ENCODE results near the gene STRN3.
A peak's percentile ranks its signal among the peaks of the same experiment; 100 is the strongest.
"Not testable (repeated sequence)": the region's sequence is repeated elsewhere in the genome, so short reads cannot be mapped to it uniquely, and the experiment has no call there.

STRN3 gene

DNA sequence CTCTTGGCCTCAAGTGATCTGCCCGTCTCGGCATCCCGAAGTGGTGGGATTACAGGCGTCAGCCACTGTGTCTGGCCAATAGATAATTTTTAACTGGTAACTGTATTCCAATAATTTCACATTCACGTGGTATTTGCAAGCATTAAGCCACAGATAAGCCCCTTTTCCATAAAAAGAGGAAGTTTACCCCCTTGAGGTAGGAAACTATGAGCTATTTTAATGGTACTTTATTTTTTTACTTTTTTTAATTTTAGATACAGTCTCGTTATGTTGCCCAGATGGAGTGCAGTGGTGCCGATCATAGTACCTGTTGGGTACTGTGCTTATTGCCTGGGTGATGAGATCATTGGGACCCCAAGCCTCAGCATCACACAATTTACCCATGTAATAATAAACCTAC lies 43.6 kb downstream of the STRN3 start:
- H3K27me3 ChIP-seq, result no peaks in the 10 kb centered on the region
- no peaks in the 10 kb centered on the region for H3K4me1 ChIP-seq
- TF ChIP-seq, protein P1, sequence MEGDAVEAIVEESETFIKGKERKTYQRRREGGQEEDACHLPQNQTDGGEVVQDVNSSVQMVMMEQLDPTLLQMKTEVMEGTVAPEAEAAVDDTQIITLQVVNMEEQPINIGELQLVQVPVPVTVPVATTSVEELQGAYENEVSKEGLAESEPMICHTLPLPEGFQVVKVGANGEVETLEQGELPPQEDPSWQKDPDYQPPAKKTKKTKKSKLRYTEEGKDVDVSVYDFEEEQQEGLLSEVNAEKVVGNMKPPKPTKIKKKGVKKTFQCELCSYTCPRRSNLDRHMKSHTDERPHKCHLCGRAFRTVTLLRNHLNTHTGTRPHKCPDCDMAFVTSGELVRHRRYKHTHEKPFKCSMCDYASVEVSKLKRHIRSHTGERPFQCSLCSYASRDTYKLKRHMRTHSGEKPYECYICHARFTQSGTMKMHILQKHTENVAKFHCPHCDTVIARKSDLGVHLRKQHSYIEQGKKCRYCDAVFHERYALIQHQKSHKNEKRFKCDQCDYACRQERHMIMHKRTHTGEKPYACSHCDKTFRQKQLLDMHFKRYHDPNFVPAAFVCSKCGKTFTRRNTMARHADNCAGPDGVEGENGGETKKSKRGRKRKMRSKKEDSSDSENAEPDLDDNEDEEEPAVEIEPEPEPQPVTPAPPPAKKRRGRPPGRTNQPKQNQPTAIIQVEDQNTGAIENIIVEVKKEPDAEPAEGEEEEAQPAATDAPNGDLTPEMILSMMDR (IDR thresholded peaks at IDR 0.05; ENCODE audit: low read depth, low read length), result no peak
- no peak for DNase-seq
- no peaks in the 10 kb centered on the region for H3K36me3 ChIP-seq
- H3K4me3 ChIP-seq (ENCODE audit: low read depth, low read length), result no peak overlapping the region
- H3K9me3 ChIP-seq, result no peaks in the 10 kb centered on the region

DNA sequence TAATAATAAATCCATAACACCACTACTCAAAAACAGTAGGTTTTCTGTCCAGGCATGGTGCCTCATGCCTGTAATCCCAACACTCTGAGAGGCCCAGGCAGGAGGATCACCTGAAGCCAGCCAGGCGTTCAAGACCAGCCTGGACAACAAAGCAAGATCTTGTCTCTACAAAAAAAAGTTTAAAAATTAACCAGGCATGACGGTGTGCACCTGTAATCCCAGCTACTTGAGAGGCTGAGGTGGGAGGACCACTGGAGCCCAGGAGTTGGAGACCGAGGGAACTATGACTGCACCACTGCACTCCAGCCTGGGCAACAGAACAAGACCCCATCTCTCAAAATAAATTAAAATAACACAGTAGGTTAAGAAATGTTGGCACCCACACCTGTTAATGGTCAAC lies 45.2 kb downstream of the STRN3 start:
- DNase-seq, result no peak
- H3K4me3 ChIP-seq (ENCODE audit: low read depth, low read length), result no peak overlapping the region
- H3K9me3 ChIP-seq, result no peaks in the 10 kb centered on the region
- no peaks in the 10 kb centered on the region for H3K27me3 ChIP-seq
- no peaks in the 10 kb centered on the region for H3K36me3 ChIP-seq
- no peaks in the 10 kb centered on the region for H3K4me1 ChIP-seq
- TF ChIP-seq, protein P1 (IDR thresholded peaks at IDR 0.05; ENCODE audit: low read depth, low read length), result no peak

DNA sequence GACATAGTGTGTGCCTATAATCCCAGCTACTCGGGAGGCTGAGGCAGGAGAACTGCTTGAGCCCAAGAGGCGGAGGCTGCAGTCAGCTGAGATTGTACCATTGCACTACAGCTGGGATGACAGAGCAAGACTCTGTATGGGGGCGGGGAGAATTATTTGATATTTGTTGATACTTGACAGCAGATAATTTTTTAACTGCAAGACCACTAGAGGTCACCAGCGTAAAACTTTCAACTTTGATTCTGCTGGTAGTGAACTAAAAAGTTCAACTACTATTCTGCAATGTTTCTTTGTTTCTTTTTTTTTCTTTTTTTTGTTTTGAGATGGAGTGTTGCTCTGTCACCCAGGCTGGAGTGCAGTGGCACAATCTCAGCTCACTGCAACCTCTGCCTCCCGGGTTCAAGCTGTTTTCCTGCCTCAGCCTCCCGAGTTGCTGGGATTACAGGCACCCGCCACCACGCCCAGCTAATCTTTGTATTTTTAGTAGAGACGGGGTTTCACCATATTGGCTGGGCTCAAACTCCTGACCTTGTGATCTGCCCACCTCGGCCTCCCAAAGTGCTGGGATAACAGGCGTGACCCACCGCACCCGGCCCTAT lies 46.0 kb downstream of the STRN3 start:
- H3K9me3 ChIP-seq; H3K4me1 ChIP-seq; H3K36me3 ChIP-seq; H3K27me3 ChIP-seq; H3K4me3 ChIP-seq (ENCODE audit: low read depth, low read length): not testable (repeated sequence)
- DNase-seq, result peak; percentile 55
- TF ChIP-seq, protein P1 (IDR thresholded peaks at IDR 0.05; ENCODE audit: low read depth, low read length), result peak; percentile 64

DNA sequence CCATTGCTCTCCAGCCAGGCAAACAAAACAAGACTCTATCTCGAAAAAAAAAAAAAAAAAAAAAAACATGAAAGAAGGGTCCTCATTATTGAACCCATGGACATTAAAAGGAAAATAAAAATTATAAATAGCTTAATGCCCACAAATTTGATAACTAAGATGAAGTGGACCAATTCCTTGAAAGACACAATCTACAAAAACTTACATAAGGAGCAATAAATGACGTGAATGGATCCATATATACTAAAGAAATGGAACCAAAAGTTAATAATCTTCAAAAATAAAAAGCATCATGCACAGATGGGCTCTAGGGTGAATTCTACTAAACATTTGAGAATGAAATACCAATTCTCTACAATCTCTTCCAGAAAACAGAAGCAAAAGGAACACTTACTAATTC lies 48.4 kb downstream of the STRN3 start:
- Histone ChIP-seq H3K27me3 (no peaks in the 10 kb centered on the region), H3K4me3 (ENCODE audit: low read depth, low read length) (no peak overlapping the region), H3K4me1 (no peaks in the 10 kb centered on the region), H3K9me3 (no peaks in the 10 kb centered on the region), H3K36me3 (no peaks in the 10 kb centered on the region; the same call in 1 of the 2 replicates)
- TF ChIP-seq, protein P1 (IDR thresholded peaks at IDR 0.05; ENCODE audit: low read depth, low read length), result no peak
- no peak for DNase-seq

DNA sequence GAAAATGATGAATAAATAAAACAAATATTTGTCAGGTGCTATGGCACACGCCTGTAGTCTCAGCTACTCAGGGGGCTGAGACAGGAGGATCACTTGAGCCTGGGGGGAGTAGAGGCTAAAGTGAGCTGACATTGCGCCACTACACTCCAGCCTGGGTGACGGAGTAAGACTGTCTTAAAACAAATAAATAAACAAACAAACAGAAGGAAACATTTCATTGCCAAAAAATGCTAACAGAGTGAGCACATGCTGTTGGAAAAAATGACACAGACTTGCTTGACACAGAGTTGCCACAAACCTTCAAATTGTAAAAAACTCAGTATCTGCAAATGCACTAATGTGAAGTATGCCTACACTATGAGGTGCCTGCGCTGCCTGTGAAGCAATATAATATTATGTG lies 51.6 kb downstream of the STRN3 start:
- no peaks in the 10 kb centered on the region; the same call in 1 of the 2 replicates for H3K36me3 ChIP-seq
- no peak for DNase-seq
- no peaks in the 10 kb centered on the region for H3K4me1 ChIP-seq
- TF ChIP-seq, protein P1 (IDR thresholded peaks at IDR 0.05; ENCODE audit: low read depth, low read length), result no peak
- no peaks in the 10 kb centered on the region for H3K27me3 ChIP-seq
- no peak overlapping the region for H3K4me3 ChIP-seq (ENCODE audit: low read depth, low read length)
- no peaks in the 10 kb centered on the region; the same call in 1 of the 2 replicates for H3K9me3 ChIP-seq

DNA sequence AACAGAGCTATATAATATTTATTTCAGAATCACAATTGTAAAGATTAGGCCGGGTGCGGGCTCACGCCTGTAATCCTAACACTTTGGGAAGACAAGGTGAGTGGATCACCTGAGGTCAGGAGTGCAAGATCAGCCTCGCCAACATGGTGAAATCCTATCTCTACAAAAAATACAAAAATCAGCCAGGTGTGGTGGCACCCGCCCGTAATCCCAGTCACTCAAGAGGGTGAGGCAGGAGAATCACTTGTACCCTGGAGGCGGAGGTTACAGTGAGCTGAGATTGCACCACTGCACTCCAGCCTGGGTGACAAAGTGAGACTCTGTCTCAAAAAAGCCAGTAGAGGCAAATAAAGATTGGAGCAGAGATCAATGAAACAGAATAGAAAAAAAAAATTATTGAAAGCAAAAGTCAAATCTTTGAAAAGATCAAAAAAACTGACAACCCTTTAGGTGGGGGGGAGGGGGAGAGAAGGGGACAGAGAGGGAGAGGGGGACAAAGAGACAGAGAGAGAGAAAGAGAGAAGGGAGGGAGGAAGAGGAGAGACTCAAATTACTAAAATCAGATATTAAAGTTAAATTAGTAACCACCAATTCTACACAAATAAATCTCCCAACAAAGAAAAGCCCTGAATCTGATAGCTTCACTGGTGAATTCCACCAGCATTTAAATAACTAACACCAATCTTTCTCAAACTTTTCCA lies 53.1 kb downstream of the STRN3 start:
- Histone ChIP-seq H3K9me3 (no peaks in the 10 kb centered on the region; the same call in 1 of the 2 replicates), H3K36me3 (no peaks in the 10 kb centered on the region; the same call in 1 of the 2 replicates), H3K4me1 (no peaks in the 10 kb centered on the region), H3K27me3 (no peaks in the 10 kb centered on the region), H3K4me3 (ENCODE audit: low read depth, low read length) (no peak overlapping the region)
- TF ChIP-seq, protein P1 (IDR thresholded peaks at IDR 0.05; ENCODE audit: low read depth, low read length), result no peak
- no peak for DNase-seq

DNA sequence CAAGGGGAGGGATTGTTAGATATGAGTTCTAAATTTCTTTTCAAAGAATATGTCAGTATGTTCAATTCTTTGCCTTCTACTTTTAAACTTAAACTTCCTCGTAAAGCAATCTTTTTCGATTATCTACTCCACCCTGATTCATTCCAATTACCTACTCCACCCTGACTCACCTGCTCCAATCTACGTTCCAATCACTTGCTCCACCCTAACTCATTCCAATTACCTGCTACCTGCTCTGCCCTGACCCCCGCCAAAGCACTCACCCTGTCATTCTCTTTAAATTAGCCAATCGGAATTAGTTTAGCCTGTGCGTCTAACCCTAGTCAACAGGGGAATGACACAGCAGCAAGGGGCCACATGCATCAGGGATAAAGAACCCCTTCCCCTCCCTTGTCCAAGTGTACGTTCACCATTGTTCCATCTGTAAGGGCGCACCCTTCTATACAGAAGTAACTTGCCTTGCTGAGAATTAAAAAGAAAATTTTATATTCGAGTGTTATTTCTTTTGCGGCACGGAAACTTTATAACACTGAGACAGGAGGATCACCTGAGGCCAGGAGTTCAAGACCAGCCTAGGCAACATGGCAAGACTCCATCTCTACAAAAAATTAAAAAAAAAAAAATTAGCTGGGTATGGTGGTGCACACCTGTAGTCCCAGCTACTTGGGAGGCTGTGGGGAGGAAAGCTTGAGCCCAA lies 54.0 kb downstream of the STRN3 start:
- not testable (repeated sequence) for H3K4me3 ChIP-seq (ENCODE audit: low read depth, low read length); H3K9me3 ChIP-seq; H3K4me1 ChIP-seq; DNase-seq; H3K27me3 ChIP-seq; H3K36me3 ChIP-seq

All from BE2C (cell line).